Stimulated activated CD4-positive, alpha-beta T cell treated with anti-CD3 and anti-CD28 coated beads, Interleukin-1b, Interleukin-23, amount 100 ng/mL, for 48 hours (primary cell): ENCODE results near the gene MROH7.

Experiments used
- DNase-seq: peaks from one replicate; pipeline ENCODE4 v3.0.0-alpha.2; 2020

MROH7 gene

GRCh38 chr1:54744696-54745095, 103.1 kb downstream of the MROH7 start:
- DNase-seq, result no peak

GRCh38 chr1:54745274-54745673, 103.7 kb downstream of the MROH7 start:
- no peak for DNase-seq

- no peak for DNase-seq
These were observed 104.3 kb downstream of the MROH7 start for GRCh38 chr1:54745864-54746263.

- no peak for DNase-seq
These were observed 106.7 kb downstream of the MROH7 start for GRCh38 chr1:54748094-54748835.

- no peak for DNase-seq
These were observed 109.0 kb downstream of the MROH7 start for GRCh38 chr1:54750596-54750995.

- no peak for DNase-seq
These were observed 109.8 kb downstream of the MROH7 start for GRCh38 chr1:54751426-54751825.

GRCh38 chr1:54754045-54754444, 112.5 kb downstream of the MROH7 start:
- DNase-seq, result no peak

- no peak for DNase-seq
These were observed 113.1 kb downstream of the MROH7 start for GRCh38 chr1:54754486-54755285.

- DNase-seq, result no peak
These were observed 116.2 kb downstream of the MROH7 start for GRCh38 chr1:54757833-54758232.

- no peak for DNase-seq
These were observed 117.2 kb downstream of the MROH7 start for GRCh38 chr1:54758678-54759348.
